ENCODE data around the gene DTWD1. TPM values are rescaled to one million over a fixed set of nuclear protein-coding genes. Genes with fewer than 3 reads are reported as not detected.
"Not testable (repeated sequence)": the region's sequence is repeated elsewhere in the genome, so short reads cannot be mapped to it uniquely, and the experiment has no call there.

DTWD1 gene
- total RNA-seq, 2 donors from 2014 or later, result 12.5 to 22.1 TPM

DNA sequence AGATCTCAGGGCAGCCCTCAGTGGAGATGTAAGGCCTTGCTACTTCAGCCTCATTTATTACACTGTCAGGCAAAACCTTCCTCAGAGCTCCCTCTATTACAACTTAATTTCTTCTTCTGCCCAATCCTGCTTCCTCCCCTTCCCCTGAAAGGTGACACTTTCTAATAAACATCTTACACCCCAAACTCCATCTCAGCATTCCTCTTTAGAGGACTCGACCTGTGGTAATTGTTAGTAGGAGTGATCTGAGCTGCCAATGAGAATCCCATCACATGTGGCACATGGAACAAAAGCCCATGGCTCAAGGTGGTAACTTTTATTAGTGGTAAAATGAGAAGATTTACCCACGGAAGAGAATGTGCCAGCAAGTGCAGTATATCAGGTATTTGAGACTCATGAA is 29.8 kb downstream of the DTWD1 start:
- H3K9me3 ChIP-seq, result peaks cover 0 to 14% (median 0%) of the 10 kb centered on the region in 3 donors
- intact Hi-C loops (cut with DNase I), result no loop called here
- H3K4me3 ChIP-seq, result no peak overlapping the region
- no peaks in the 10 kb centered on the region for H3K27me3 ChIP-seq
- TF ChIP-seq POLR2A (IDR thresholded peaks at IDR 0.05), result no peak
- TF ChIP-seq, protein P1, sequence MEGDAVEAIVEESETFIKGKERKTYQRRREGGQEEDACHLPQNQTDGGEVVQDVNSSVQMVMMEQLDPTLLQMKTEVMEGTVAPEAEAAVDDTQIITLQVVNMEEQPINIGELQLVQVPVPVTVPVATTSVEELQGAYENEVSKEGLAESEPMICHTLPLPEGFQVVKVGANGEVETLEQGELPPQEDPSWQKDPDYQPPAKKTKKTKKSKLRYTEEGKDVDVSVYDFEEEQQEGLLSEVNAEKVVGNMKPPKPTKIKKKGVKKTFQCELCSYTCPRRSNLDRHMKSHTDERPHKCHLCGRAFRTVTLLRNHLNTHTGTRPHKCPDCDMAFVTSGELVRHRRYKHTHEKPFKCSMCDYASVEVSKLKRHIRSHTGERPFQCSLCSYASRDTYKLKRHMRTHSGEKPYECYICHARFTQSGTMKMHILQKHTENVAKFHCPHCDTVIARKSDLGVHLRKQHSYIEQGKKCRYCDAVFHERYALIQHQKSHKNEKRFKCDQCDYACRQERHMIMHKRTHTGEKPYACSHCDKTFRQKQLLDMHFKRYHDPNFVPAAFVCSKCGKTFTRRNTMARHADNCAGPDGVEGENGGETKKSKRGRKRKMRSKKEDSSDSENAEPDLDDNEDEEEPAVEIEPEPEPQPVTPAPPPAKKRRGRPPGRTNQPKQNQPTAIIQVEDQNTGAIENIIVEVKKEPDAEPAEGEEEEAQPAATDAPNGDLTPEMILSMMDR (IDR thresholded peaks at IDR 0.05), result no peak
- no peak overlapping the region for H3K27ac ChIP-seq
- H3K36me3 ChIP-seq (replicated peaks in 1 of 2; ENCODE audit: insufficient read depth in 1 of 2, low read depth in 2 of 2), result no peaks in the 10 kb centered on the region
- peaks cover 4% of the 10 kb centered on the region for H3K4me1 ChIP-seq
- ATAC-seq (no peak), DNase-seq (no peak)
- 58 to 81% methylated on average over 2 of the region's 2 CpGs for WGBS, 2 donors

DNA sequence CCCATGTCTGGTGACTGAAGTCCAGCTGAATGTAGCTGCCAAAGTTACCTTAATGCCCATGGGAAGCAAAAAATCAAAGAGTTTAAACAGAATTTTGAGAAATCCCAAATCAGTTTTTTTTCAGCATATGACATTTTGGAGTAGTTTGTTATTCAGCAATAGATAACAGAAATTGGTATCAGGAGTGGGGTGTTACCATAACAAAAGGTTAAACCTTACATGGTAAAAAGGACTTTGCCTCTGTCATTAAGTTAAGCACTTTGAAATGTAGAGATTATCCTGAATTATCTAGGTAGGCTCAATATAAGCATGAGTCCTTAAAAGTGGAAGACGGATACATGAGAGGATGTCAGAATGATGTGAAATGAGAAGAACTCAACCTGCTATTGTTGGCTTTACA is 32.1 kb downstream of the DTWD1 start:
- TF ChIP-seq, protein P1 (IDR thresholded peaks at IDR 0.05), result no peak
- no peak for TF ChIP-seq POLR2A (IDR thresholded peaks at IDR 0.05)
- Histone ChIP-seq H3K27me3 (no peaks in the 10 kb centered on the region), H3K4me1 (no peaks in the 10 kb centered on the region), H3K9me3 (peaks cover 0 to 14% (median 0%) of the 10 kb centered on the region in 3 donors), H3K4me3 (no peak overlapping the region), H3K36me3 (replicated peaks in 1 of 2; ENCODE audit: insufficient read depth in 1 of 2, low read depth in 2 of 2) (no peaks in the 10 kb centered on the region), H3K27ac (no peak overlapping the region)
- intact Hi-C loops (cut with DNase I), result no loop called here
- 85 to 91% methylated on average over 1 of the region's 1 CpG for WGBS, 2 donors
- DNase-seq (no peak), ATAC-seq (no peak)

DNA sequence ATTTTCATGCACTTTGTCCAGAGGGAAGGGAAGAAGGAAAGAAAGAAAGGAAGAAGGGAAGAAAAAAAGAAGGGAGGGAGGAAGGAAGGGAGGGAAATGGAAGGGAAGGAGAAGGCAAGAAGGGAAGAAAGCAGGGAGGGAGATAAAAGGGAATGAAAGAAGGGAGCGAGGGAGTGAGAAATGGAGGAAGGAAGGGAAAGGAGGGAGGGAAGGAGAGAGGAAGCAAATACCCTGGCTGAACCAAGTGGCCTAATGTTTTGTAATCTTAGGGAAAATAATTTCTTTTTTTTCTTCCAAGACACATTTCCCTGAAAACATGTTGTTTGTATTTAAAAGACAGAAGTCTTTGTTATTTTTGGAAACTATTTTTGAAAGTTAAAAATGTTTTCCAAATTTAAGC is 35.9 kb downstream of the DTWD1 start:
- no peak overlapping the region for H3K27ac ChIP-seq
- no peaks in the 10 kb centered on the region for H3K36me3 ChIP-seq (replicated peaks in 1 of 2; ENCODE audit: insufficient read depth in 1 of 2, low read depth in 2 of 2)
- no peaks in the 10 kb centered on the region for H3K4me1 ChIP-seq
- TF ChIP-seq POLR2A (IDR thresholded peaks at IDR 0.05), result no peak
- TF ChIP-seq, protein P1 (IDR thresholded peaks at IDR 0.05), result no peak
- peaks cover 0 to 14% (median 0%) of the 10 kb centered on the region in 3 donors for H3K9me3 ChIP-seq
- intact Hi-C loops (cut with DNase I), result no loop called here
- DNase-seq, result no peak
- no peak for ATAC-seq
- H3K27me3 ChIP-seq, result no peaks in the 10 kb centered on the region
- no peak overlapping the region for H3K4me3 ChIP-seq
- 84 to 93% methylated on average over 1 of the region's 1 CpG for WGBS, 2 donors

DNA sequence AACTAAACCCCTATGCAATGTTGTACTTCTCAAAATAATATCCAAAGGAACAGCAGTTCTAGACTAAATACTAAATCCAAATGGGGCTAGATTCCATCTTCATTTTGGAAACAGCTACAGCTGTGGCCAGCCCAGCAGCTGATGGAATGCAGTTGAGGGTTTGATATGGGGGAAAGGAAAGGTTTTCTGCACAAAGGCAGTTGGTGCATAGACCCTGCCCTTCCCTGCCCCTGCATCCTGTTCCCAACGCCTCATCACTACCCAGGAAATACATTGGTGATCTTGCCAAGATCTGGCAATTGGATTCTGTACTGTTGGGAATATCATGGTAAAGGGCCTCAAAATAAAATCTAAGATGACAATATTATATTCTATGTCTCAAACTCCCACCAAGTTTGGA is 43.9 kb downstream of the DTWD1 start:
- ATAC-seq, result no peak
- no peaks in the 10 kb centered on the region for H3K27me3 ChIP-seq
- H3K27ac ChIP-seq, result no peak overlapping the region
- no peak for DNase-seq
- H3K36me3 ChIP-seq (replicated peaks in 1 of 2; ENCODE audit: insufficient read depth in 1 of 2, low read depth in 2 of 2), result no peaks in the 10 kb centered on the region
- no peak overlapping the region for H3K4me3 ChIP-seq
- 65 to 89% methylated on average over 1 of the region's 1 CpG for WGBS, 2 donors
- TF ChIP-seq, protein P1 (IDR thresholded peaks at IDR 0.05), result no peak
- no peak for TF ChIP-seq POLR2A (IDR thresholded peaks at IDR 0.05)
- intact Hi-C loops (cut with DNase I), result no loop called here
- H3K9me3 ChIP-seq, result no peaks in the 10 kb centered on the region
- H3K4me1 ChIP-seq, result no peaks in the 10 kb centered on the region

DNA sequence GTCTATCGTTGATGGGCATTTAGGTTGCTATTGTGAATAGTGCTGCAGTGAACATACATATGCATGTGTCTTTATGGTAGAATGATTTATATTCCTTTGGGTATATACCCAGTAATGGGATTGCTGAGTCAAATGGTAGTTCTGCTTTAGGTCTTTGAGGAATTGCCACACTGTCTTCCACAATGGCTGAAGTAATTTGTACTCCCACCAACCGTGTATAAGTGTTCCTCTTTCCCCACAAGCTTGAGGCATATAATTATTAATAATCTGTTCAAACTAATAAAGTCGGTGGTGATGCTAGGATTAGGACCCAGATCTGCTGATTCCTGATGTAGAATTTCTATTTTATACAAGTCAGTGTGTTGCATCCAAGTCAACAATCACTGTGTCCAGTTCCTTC is 45.6 kb downstream of the DTWD1 start:
- H3K4me3 ChIP-seq; H3K27ac ChIP-seq; intact Hi-C loops (cut with DNase I); H3K9me3 ChIP-seq; H3K4me1 ChIP-seq; DNase-seq; ATAC-seq; H3K36me3 ChIP-seq (replicated peaks in 1 of 2; ENCODE audit: insufficient read depth in 1 of 2, low read depth in 2 of 2); H3K27me3 ChIP-seq: not testable (repeated sequence)
- WGBS, 2 donors, result 76 to 78% methylated on average over 3 of the region's 3 CpGs
